A549 (cell line): ENCODE measurements around the gene TIAL1. TPM values are rescaled to one million over a fixed set of nuclear protein-coding genes. Genes with fewer than 3 reads are reported as not detected.

ENCODE experiments used
- ATAC-seq, 2 experiments: fragments of 200-7000 bp in 1 of 2; fragments of >200 bp in 1 of 2; cut with Nextera tagmentation in 1 of 2; cut with Tn5 transposase in 1 of 2; 3 replicates each; pipeline versions ENCODE4 v1.8.0 to v1.9.1; 2018 to 2020; ENCODE audit warnings: mild to moderate bottlenecking in 1 of 2, moderate library complexity in 1 of 2
- CTCF ChIA-PET: fragments of 300-600 bp; sonication (Branson Sonifier 250); formaldehyde crosslinking; extraction: SDS; loops from one replicate; lab custom pipeline; 2021; ENCODE audit warnings: antibody characterized with exemption, inconsistent platforms; lab: Yijun Ruan, JAX
- POLR2A ChIA-PET: fragments of 350-600 bp; formaldehyde crosslinking; extraction: SDS; loops from one replicate; lab custom pipeline; 2021; ENCODE audit warnings: antibody characterized with exemption, inconsistent platforms; lab: Yijun Ruan, JAX
- DNase-seq, 2 experiments: peaks; one replicate each; pipeline versions ENCODE4 v3.0.0 to v3.0.0-alpha.2; 2011 to 2016; ENCODE audit warnings: low read depth in 1 of 2, low spot score in 1 of 2
- FAIRE-seq: peaks from 2 replicates; lab custom pipeline; 2011; peaks lifted over from hg19 to GRCh38; lab: Jason Lieb, UNC
- H3K27ac ChIP-seq, 2 experiments: fragments of >200 bp; sonication (Bioruptor Twin); formaldehyde crosslinking; 3 replicates each; pipeline ENCODE4 v1.5.1; 2016 to 2017
- H3K4me1 ChIP-seq: fragments of >200 bp; sonication (Bioruptor Twin); formaldehyde crosslinking; 3 replicates; pipeline ENCODE4 v1.6.1; 2016
- H3K4me2 ChIP-seq: fragments of >200 bp; sonication (Bioruptor Twin); formaldehyde crosslinking; 3 replicates; pipeline ENCODE4 v1.6.1; 2016
- H3K4me3 ChIP-seq: fragments of >200 bp; sonication (Bioruptor Twin); formaldehyde crosslinking; 3 replicates; pipeline ENCODE4 v1.5.1; 2016
- H3K9me3 ChIP-seq: fragments of >200 bp; sonication (Bioruptor Twin); formaldehyde crosslinking; 3 replicates; pipeline ENCODE4 v1.6.1; 2016
- BCL3 ChIP-seq: fragments of >200 bp; sonication (Bioruptor Twin); formaldehyde crosslinking; IDR thresholded peaks from 3 replicates; pipeline ENCODE4 v1.6.1; 2016
- BHLHE40 ChIP-seq: IDR thresholded peaks from 2 replicates; pipeline ENCODE4 v1.6.1; 2012; ENCODE audit warnings: low read depth, low read length, inconsistent platforms
- CEBPB ChIP-seq, 2 experiments: fragments of >200 bp in 1 of 2; sonication (Bioruptor Twin) in 1 of 2; formaldehyde crosslinking in 1 of 2; IDR thresholded peaks; 2 replicates each; pipeline ENCODE4 v1.6.1; 2012 to 2016
- CHD2 ChIP-seq: fragments of 150-350 bp; IDR thresholded peaks from 2 replicates; pipeline ENCODE4 v1.6.1; 2014; ENCODE audit warnings: low read length; ENCODE audit not compliant: partially characterized antibody
- CHD4 ChIP-seq: fragments of 200-600 bp; sonication (generic); IDR thresholded peaks from 2 replicates; pipeline ENCODE4 v1.6.1; 2016; ENCODE audit warnings: antibody characterized with exemption, mild to moderate bottlenecking, borderline replicate concordance
- HES2 ChIP-seq: fragments of >200 bp; sonication (Bioruptor Twin); formaldehyde crosslinking; IDR thresholded peaks from 2 replicates; pipeline ENCODE4 v1.6.1; 2016
- HEYL ChIP-seq: fragments of 250-450 bp; sonication (Bioruptor Pico); IDR thresholded peaks from 2 replicates; pipeline ENCODE4 v1.8.0; 2021; ENCODE audit warnings: mild to moderate bottlenecking, moderate library complexity
- HOXB5 ChIP-seq: fragments of 250-450 bp; sonication (Bioruptor Pico); IDR thresholded peaks from 2 replicates; pipeline ENCODE4 v1.5.0; 2020; ENCODE audit warnings: mild to moderate bottlenecking, moderate library complexity
- NPAS2 ChIP-seq: fragments of 250-450 bp; sonication (Bioruptor Pico); IDR thresholded peaks from 2 replicates; pipeline ENCODE4 v1.8.0; 2022; ENCODE audit warnings: mild to moderate bottlenecking, moderate library complexity, borderline replicate concordance
- POLR2A ChIP-seq: IDR thresholded peaks from 2 replicates; pipeline ENCODE4 v1.6.1; 2012; ENCODE audit warnings: mild to moderate bottlenecking, low read length
- POLR2AphosphoS2 ChIP-seq: conservative IDR thresholded peaks from 2 replicates; pipeline ENCODE4 v1.6.1; 2012; ENCODE audit warnings: low read length, improper control_type of control experiment, inconsistent platforms
- RARB ChIP-seq: fragments of 250-450 bp; sonication (Bioruptor Pico); IDR thresholded peaks from 2 replicates; pipeline ENCODE4 v1.8.0; 2021; ENCODE audit warnings: mild to moderate bottlenecking, moderate library complexity
- RFX5 ChIP-seq: fragments of 450-650 bp; IDR thresholded peaks from 2 replicates; pipeline ENCODE4 v1.7.1; 2014; ENCODE audit warnings: antibody characterized with exemption, mild to moderate bottlenecking, moderate library complexity
- SMC3 ChIP-seq: fragments of >200 bp; sonication (Bioruptor Twin); formaldehyde crosslinking; IDR thresholded peaks from 3 replicates; pipeline ENCODE4 v1.6.1; 2018; ENCODE audit warnings: inconsistent platforms
- SREBF2 ChIP-seq: fragments of 450-650 bp; IDR thresholded peaks from 2 replicates; pipeline ENCODE4 v1.6.1; 2014; ENCODE audit warnings: mild to moderate bottlenecking, moderate library complexity
- ZNF302 ChIP-seq: fragments of 250-450 bp; sonication (Bioruptor Pico); IDR thresholded peaks from 2 replicates; pipeline ENCODE4 v1.9.0; 2021; ENCODE audit warnings: inconsistent platforms, mild to moderate bottlenecking, moderate library complexity
- ZSCAN20 ChIP-seq: fragments of 250-450 bp; sonication (Bioruptor Pico); IDR thresholded peaks from 2 replicates; pipeline ENCODE4 v1.8.0; 2022; ENCODE audit warnings: mild to moderate bottlenecking, moderate library complexity
- WGBS: methylation state at CpG from one replicate; pipeline ENCODE4 v1.1.6; 2017; ENCODE audit errors: missing lambda C conversion rate; 5-methylcytosine and 5-hydroxymethylcytosine counted together
- polyA plus RNA-seq, 4 experiments: library from polyadenylated mRNA; depleted of rRNA in 3 of 4; stranded (reverse); fragments of >200 nt; fragmentation: RNase III in 1 of 4; extraction: RNeasy Plus Mini Kit Qiagen cat#74134 plus additional on column Dnase treatment in 1 of 4; gene quantifications; 2 replicates in 3 of 4; 3 replicates in 1 of 4; pipeline ENCODE4 v1.2.3, GENCODE V29; 2011 to 2017
- TF ChIP-seq, protein P1 (sequence below): fragments of 250-450 bp; sonication (Bioruptor Pico); IDR thresholded peaks from 2 replicates; pipeline ENCODE4 v1.5.0; 2020; ENCODE audit warnings: low read depth, mild to moderate bottlenecking, moderate library complexity
- TF ChIP-seq, protein P2 (sequence below): fragments of >200 bp; sonication (Bioruptor Twin); formaldehyde crosslinking; IDR thresholded peaks from 3 replicates; pipeline ENCODE4 v1.5.1; 2016
- TF ChIP-seq, protein P3 (sequence below): fragments of 200-600 bp; sonication (generic); IDR thresholded peaks from 2 replicates; pipeline ENCODE4 v1.6.1; 2016; ENCODE audit warnings: antibody characterized with exemption, mild to moderate bottlenecking, moderate library complexity

Gene TIAL1
- polyA plus RNA-seq, 2 of the 4 experiments (the other 2 are of a cell fraction), result 89.5 to 115 TPM

DNA sequence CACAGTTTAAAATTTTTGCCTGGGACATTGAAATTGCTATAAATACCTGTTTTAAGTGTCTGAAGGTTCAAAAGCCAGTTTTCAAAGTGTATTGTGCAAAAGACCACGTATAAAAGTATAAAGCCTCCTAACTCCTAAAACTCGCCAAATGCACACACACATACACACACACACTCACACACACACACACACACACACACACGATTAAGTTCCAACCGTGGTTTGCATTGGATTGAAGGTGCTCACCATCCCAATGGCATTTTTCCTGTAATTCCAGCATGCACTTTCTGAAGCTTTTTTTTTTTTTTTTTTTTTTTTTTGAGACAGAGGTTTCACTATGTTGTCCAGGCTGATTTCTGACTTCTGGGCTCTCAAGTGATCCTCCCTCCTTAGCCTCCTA, 51.5 kb downstream of the TIAL1 start (continued):
- TF ChIP-seq HEYL (no peak), RARB (CRISPR knock-in tag) (no peak), SREBF2 (no peak)

DNA sequence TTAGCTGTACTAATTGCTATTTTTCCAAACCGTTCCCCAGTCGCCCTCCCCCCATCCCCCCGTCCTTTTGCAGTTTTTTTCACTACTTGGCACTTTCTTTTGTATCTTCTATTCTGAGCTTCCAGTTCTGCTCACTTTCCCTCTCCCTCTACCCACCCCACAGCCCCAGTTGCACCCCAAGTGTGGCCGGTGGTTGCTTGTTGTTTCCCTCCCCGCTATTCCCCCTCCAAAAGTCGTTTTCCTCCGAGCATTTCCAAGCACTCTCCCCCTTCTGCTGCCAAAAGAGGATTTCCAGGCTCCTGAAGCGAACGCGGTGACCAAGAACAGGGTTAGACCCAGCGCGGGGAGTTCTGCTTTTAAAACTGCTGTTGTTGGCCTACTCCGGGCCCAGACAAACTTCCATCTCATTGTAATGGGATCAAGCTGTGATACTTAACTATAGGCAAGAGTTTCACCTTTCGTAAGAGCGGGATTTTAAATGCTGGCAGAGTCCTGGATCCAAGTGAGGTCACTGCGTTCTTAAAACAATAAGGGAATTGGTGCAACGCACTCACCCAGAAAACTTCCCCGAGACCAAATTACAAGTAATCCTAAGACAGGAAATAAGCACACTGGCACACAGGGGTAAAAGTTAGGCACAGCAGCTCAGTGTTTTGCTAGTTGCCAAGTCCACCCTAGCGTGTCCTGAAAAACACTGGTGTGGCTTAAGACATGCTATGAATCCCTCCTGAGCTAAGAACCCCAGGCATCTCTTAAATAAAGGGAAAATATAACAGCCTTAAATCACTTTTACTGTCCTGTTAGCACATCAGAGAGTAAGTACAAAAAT, 52.7 kb downstream of the TIAL1 start:
- Histone ChIP-seq H3K27ac (peak overlapping the region; percentile 95 to 98; a peak in 4 of 6 replicates), H3K4me3 (peak overlapping the region; percentile 78), H3K9me3 (no peaks in the 10 kb centered on the region), H3K4me1 (peaks cover 20% of the 10 kb centered on the region), H3K4me2 (peak overlapping the region; percentile 98)
- FAIRE-seq (no peak), DNase-seq (no peak), ATAC-seq (no peak)
- WGBS, result 85% methylated on average over 18 of the region's 19 CpGs
- ChIA-PET CTCF (interaction anchor here (0.7 to 4.0 kb wide), 22 partner anchors 9 to 963 kb away, joined by 3 to 49 read pairs (median 4); partner anchors contain the start of gene GRK5), POLR2A (interaction anchor here (0.7 to 1.6 kb wide), 3 partner anchors 13 to 344 kb away, joined by 3 to 9 read pairs (median 9); partner anchors contain the start of gene GRK5)
- TF ChIP-seq SMC3 (no peak), ZSCAN20 (CRISPR knock-in tag) (no peak), BCL3 (no peak), CHD4 (no peak), HES2 (no peak), POLR2AphosphoS2 (no peak), RFX5 (no peak), CHD2 (no peak), SREBF2 (no peak), HOXB5 (no peak), NPAS2 (CRISPR knock-in tag) (no peak), POLR2A (no peak), RARB (CRISPR knock-in tag) (no peak), CEBPB (IDR thresholded peaks at IDR 0.05) (no peak), BHLHE40 (no peak), ZNF302 (CRISPR knock-in tag) (no peak)
- TF ChIP-seq, protein P1, sequence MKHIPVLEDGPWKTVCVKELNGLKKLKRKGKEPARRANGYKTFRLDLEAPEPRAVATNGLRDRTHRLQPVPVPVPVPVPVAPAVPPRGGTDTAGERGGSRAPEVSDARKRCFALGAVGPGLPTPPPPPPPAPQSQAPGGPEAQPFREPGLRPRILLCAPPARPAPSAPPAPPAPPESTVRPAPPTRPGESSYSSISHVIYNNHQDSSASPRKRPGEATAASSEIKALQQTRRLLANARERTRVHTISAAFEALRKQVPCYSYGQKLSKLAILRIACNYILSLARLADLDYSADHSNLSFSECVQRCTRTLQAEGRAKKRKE, result no peak
- TF ChIP-seq, protein P2, sequence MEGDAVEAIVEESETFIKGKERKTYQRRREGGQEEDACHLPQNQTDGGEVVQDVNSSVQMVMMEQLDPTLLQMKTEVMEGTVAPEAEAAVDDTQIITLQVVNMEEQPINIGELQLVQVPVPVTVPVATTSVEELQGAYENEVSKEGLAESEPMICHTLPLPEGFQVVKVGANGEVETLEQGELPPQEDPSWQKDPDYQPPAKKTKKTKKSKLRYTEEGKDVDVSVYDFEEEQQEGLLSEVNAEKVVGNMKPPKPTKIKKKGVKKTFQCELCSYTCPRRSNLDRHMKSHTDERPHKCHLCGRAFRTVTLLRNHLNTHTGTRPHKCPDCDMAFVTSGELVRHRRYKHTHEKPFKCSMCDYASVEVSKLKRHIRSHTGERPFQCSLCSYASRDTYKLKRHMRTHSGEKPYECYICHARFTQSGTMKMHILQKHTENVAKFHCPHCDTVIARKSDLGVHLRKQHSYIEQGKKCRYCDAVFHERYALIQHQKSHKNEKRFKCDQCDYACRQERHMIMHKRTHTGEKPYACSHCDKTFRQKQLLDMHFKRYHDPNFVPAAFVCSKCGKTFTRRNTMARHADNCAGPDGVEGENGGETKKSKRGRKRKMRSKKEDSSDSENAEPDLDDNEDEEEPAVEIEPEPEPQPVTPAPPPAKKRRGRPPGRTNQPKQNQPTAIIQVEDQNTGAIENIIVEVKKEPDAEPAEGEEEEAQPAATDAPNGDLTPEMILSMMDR, result no peak
- TF ChIP-seq, protein P3, sequence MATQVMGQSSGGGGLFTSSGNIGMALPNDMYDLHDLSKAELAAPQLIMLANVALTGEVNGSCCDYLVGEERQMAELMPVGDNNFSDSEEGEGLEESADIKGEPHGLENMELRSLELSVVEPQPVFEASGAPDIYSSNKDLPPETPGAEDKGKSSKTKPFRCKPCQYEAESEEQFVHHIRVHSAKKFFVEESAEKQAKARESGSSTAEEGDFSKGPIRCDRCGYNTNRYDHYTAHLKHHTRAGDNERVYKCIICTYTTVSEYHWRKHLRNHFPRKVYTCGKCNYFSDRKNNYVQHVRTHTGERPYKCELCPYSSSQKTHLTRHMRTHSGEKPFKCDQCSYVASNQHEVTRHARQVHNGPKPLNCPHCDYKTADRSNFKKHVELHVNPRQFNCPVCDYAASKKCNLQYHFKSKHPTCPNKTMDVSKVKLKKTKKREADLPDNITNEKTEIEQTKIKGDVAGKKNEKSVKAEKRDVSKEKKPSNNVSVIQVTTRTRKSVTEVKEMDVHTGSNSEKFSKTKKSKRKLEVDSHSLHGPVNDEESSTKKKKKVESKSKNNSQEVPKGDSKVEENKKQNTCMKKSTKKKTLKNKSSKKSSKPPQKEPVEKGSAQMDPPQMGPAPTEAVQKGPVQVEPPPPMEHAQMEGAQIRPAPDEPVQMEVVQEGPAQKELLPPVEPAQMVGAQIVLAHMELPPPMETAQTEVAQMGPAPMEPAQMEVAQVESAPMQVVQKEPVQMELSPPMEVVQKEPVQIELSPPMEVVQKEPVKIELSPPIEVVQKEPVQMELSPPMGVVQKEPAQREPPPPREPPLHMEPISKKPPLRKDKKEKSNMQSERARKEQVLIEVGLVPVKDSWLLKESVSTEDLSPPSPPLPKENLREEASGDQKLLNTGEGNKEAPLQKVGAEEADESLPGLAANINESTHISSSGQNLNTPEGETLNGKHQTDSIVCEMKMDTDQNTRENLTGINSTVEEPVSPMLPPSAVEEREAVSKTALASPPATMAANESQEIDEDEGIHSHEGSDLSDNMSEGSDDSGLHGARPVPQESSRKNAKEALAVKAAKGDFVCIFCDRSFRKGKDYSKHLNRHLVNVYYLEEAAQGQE, result no peak
